Measurements from ENCODE around the gene CD3D. TPM values are rescaled to one million over a fixed set of nuclear protein-coding genes. Genes with fewer than 3 reads are reported as not detected.
A peak's percentile ranks its signal among the peaks of the same experiment; 100 is the strongest.

Gene CD3D
- total RNA-seq, 1 donor from 2014 or later: 8.5 TPM

GRCh38 chr11:118290923-118291322, 51.6 kb downstream of the CD3D start:
- Histone ChIP-seq H3K4me3 (no peak overlapping the region), H3K36me3 (no peaks in the 10 kb centered on the region), H3K4me1 (peaks cover 9% of the 10 kb centered on the region), H3K27me3 (peaks cover 6% of the 10 kb centered on the region), H3K27ac (no peak overlapping the region), H3K9me3 (no peaks in the 10 kb centered on the region)
- peak; percentile 56 for TF ChIP-seq CTCF (IDR thresholded peaks at IDR 0.05)
- peak; percentile 96 for ATAC-seq
- intact Hi-C loops (cut with DNase I): loop anchor here (10.0 kb wide), 1 partner anchor 96 kb away; no protein-coding TSS in a partner anchor
- DNase-seq: no peak

GRCh38 chr11:118289401-118289800, 53.1 kb downstream of the CD3D start:
- intact Hi-C loops (cut with DNase I): no loop called here

More at GRCh38 chr11:118289401-118289800, 53.1 kb downstream of the CD3D start:
- Histone ChIP-seq H3K9me3 (no peaks in the 10 kb centered on the region), H3K27me3 (peaks cover 6% of the 10 kb centered on the region), H3K36me3 (no peaks in the 10 kb centered on the region), H3K27ac (no peak overlapping the region), H3K4me3 (no peak overlapping the region), H3K4me1 (peaks cover 9% of the 10 kb centered on the region)
- ATAC-seq (no peak), DNase-seq (no peak)
- TF ChIP-seq CTCF (IDR thresholded peaks at IDR 0.05): no peak

Other genes with a start within 250 kb of the CD3D start
- 7.2 TPM for gene SCN4B, start 189.9 kb downstream of the CD3D start, total RNA-seq
- 2.5 TPM for gene SCN2B, start 166.1 kb downstream of the CD3D start, total RNA-seq
- gene JAML, start 117.7 kb downstream of the CD3D start, total RNA-seq: 87.9 TPM
- gene MPZL3, start 90.3 kb downstream of the CD3D start, total RNA-seq: 11.8 TPM
- 119 TPM for gene MPZL2, start 78.4 kb downstream of the CD3D start, total RNA-seq
- 14.5 TPM for gene CD3E, start 38.0 kb downstream of the CD3D start, total RNA-seq
- gene CD3G, start 1.6 kb upstream of the CD3D start, total RNA-seq: 6.5 TPM
- 40.0 TPM for gene UBE4A, start 16.9 kb upstream of the CD3D start, total RNA-seq
- 140 TPM for gene ATP5MG, start 58.9 kb upstream of the CD3D start, total RNA-seq
- 64.7 TPM for gene KMT2A, start 93.8 kb upstream of the CD3D start, total RNA-seq
- gene TTC36, start 184.8 kb upstream of the CD3D start, total RNA-seq: 1.9 TPM
- 26.3 TPM for gene TMEM25, start 188.5 kb upstream of the CD3D start, total RNA-seq
- gene IFT46, start 223.2 kb upstream of the CD3D start, total RNA-seq: 18.2 TPM
- gene ARCN1, start 229.7 kb upstream of the CD3D start, total RNA-seq: 120 TPM

All from upper lobe of right lung (tissue), 1 donor.